HEK293 (cell line): ENCODE results near the gene CASP2.

Source experiments
- CTCF ChIA-PET: fragments of 350-600 bp; formaldehyde crosslinking; extraction: SDS; loops from one replicate; lab custom pipeline; 2021; ENCODE audit warnings: antibody characterized with exemption; lab: Yijun Ruan, JAX
- POLR2A ChIA-PET: fragments of 300-600 bp; formaldehyde crosslinking; extraction: SDS; loops from one replicate; lab custom pipeline; 2020; ENCODE audit warnings: antibody characterized with exemption, inconsistent platforms; lab: Yijun Ruan, JAX
- H3K27ac ChIP-seq: fragments of 200-500 bp; sonication (Bioruptor generic); 2 replicates; pipeline ENCODE4 v1.5.1; 2014; ENCODE audit warnings: low read depth, low read length, control low read depth, inconsistent platforms; ENCODE audit errors: extremely low read depth
- H3K36me3 ChIP-seq, 2 experiments: fragments of 200-500 bp in 1 of 2; sonication (Bioruptor generic) in 1 of 2; 1 replicate in 1 of 2; 2 replicates in 1 of 2; pipeline ENCODE4 v1.5.1; 2014 to 2017; ENCODE audit warnings: inconsistent platforms in 2 of 2, low read length in 2 of 2; ENCODE audit not compliant: control insufficient read depth in 2 of 2, insufficient read depth in 1 of 2
- H3K4me1 ChIP-seq: fragments of 200-500 bp; sonication (Bioruptor generic); 2 replicates; pipeline ENCODE4 v1.5.1; 2014; ENCODE audit warnings: mild to moderate bottlenecking, low read length, inconsistent platforms; ENCODE audit not compliant: control insufficient read depth, insufficient read depth
- H3K4me3 ChIP-seq: 2 replicates; pipeline ENCODE4 v1.5.1; 2011; ENCODE audit warnings: low read depth, mild to moderate bottlenecking, control low read depth, low read length, moderate library complexity
- H3K9me3 ChIP-seq: fragments of 200-500 bp; sonication (Bioruptor generic); 2 replicates; pipeline ENCODE4 v1.5.1; 2014; ENCODE audit warnings: low read depth, low read length, inconsistent platforms; ENCODE audit not compliant: control insufficient read depth, insufficient read depth
- GLI4 ChIP-seq: fragments of 450-650 bp; formaldehyde crosslinking; IDR thresholded peaks from 2 replicates; pipeline ENCODE4 v1.5.1; 2016; ENCODE audit warnings: missing biosample characterization, missing genetic modification characterization
- HOXA7 ChIP-seq: sonication (generic); formaldehyde crosslinking; IDR thresholded peaks from 2 replicates; pipeline ENCODE4 v1.8.1; 2022; ENCODE audit warnings: missing genetic modification reagents, borderline replicate concordance
- OSR2 ChIP-seq: fragments of 450-650 bp; formaldehyde crosslinking; IDR thresholded peaks from 2 replicates; pipeline ENCODE4 v1.5.1; 2016; ENCODE audit warnings: missing biosample characterization, missing genetic modification characterization
- OVOL3 ChIP-seq: fragments of 450-650 bp; formaldehyde crosslinking; IDR thresholded peaks from 2 replicates; pipeline ENCODE4 v1.5.1; 2016; ENCODE audit warnings: missing biosample characterization, missing genetic modification characterization
- SCRT1 ChIP-seq: fragments of 450-650 bp; formaldehyde crosslinking; IDR thresholded peaks from 2 replicates; pipeline ENCODE4 v1.5.1; 2016; ENCODE audit warnings: missing biosample characterization, missing genetic modification characterization, borderline replicate concordance
- SETDB1 ChIP-seq: IDR thresholded peaks from one replicate; pipeline ENCODE4 v1.6.1; 2017; ENCODE audit warnings: mild to moderate bottlenecking, low read length, moderate library complexity, mixed read lengths; ENCODE audit not compliant: insufficient read length
- SP3 ChIP-seq: fragments of 450-650 bp; formaldehyde crosslinking; IDR thresholded peaks from 2 replicates; pipeline ENCODE4 v1.5.1; 2016; ENCODE audit warnings: missing biosample characterization, missing genetic modification characterization
- TRIM28 ChIP-seq: IDR thresholded peaks from 2 replicates; pipeline ENCODE4 v1.6.1; 2011; ENCODE audit warnings: low read length, control low read depth, borderline replicate concordance
- WT1 ChIP-seq: fragments of 450-650 bp; formaldehyde crosslinking; IDR thresholded peaks from 2 replicates; pipeline ENCODE4 v1.5.1; 2016; ENCODE audit warnings: missing biosample characterization, missing genetic modification characterization
- ZBTB7A ChIP-seq: fragments of 450-650 bp; formaldehyde crosslinking; IDR thresholded peaks from 2 replicates; pipeline ENCODE4 v1.5.1; 2016; ENCODE audit warnings: low read depth, missing biosample characterization, missing genetic modification characterization
- ZEB2 ChIP-seq: fragments of 450-650 bp; formaldehyde crosslinking; IDR thresholded peaks from 2 replicates; pipeline ENCODE4 v1.5.1; 2016; ENCODE audit warnings: missing biosample characterization, missing genetic modification characterization
- ZNF114 ChIP-seq: fragments of 450-650 bp; formaldehyde crosslinking; IDR thresholded peaks from 2 replicates; pipeline ENCODE4 v1.5.0; 2017; ENCODE audit warnings: missing biosample characterization, missing genetic modification characterization
- ZNF366 ChIP-seq: fragments of 450-650 bp; formaldehyde crosslinking; conservative IDR thresholded peaks from 2 replicates; pipeline ENCODE4 v1.5.1; 2016; ENCODE audit warnings: missing biosample characterization, missing genetic modification characterization
- ZNF391 ChIP-seq: fragments of 450-650 bp; formaldehyde crosslinking; IDR thresholded peaks from 2 replicates; pipeline ENCODE4 v1.5.1; 2016; ENCODE audit warnings: low read depth, missing biosample characterization, missing genetic modification characterization, borderline replicate concordance
- ZNF426 ChIP-seq: fragments of 450-650 bp; formaldehyde crosslinking; IDR thresholded peaks from 2 replicates; pipeline ENCODE4 v1.5.1; 2017; ENCODE audit warnings: missing biosample characterization, missing genetic modification characterization, mild to moderate bottlenecking, inconsistent platforms, moderate library complexity
- ZNF48 ChIP-seq: fragments of 450-650 bp; formaldehyde crosslinking; IDR thresholded peaks from 2 replicates; pipeline ENCODE4 v1.5.1; 2016; ENCODE audit warnings: missing biosample characterization, missing genetic modification characterization
- ZNF501 ChIP-seq: fragments of 450-650 bp; formaldehyde crosslinking; IDR thresholded peaks from 2 replicates; pipeline ENCODE4 v1.5.1; 2016; ENCODE audit warnings: missing biosample characterization, missing genetic modification characterization
- ZNF555 ChIP-seq: fragments of 450-650 bp; formaldehyde crosslinking; conservative IDR thresholded peaks from 2 replicates; pipeline ENCODE4 v1.5.1; 2017; ENCODE audit warnings: missing biosample characterization, mild to moderate bottlenecking, missing genetic modification characterization, inconsistent platforms
- ZNF621 ChIP-seq: fragments of 450-650 bp; formaldehyde crosslinking; IDR thresholded peaks from 2 replicates; pipeline ENCODE4 v1.5.1; 2017; ENCODE audit warnings: missing biosample characterization, missing genetic modification characterization
- ZNF654 ChIP-seq: fragments of 450-650 bp; formaldehyde crosslinking; IDR thresholded peaks from 2 replicates; pipeline ENCODE4 v1.5.1; 2016; ENCODE audit warnings: low read depth, missing biosample characterization, missing genetic modification characterization
- ZNF660 ChIP-seq: fragments of 450-650 bp; IDR thresholded peaks from 2 replicates; pipeline ENCODE4 v1.5.1; 2018; ENCODE audit warnings: missing biosample characterization, mild to moderate bottlenecking, missing genetic modification characterization
- TF ChIP-seq, protein P1 (sequence below): fragments of 450-650 bp; formaldehyde crosslinking; IDR thresholded peaks from 2 replicates; pipeline ENCODE4 v1.5.1; 2016; ENCODE audit warnings: missing biosample characterization, missing genetic modification characterization
- TF ChIP-seq, protein P2 (sequence below): sonication (generic); formaldehyde crosslinking; IDR thresholded peaks from 2 replicates; pipeline ENCODE4 v1.8.1; 2022; ENCODE audit warnings: mild to moderate bottlenecking, moderate library complexity, missing genetic modification reagents
- TF ChIP-seq, protein P3 (sequence below): fragments of 450-650 bp; formaldehyde crosslinking; IDR thresholded peaks from 2 replicates; pipeline ENCODE4 v1.5.1; 2016; ENCODE audit warnings: missing biosample characterization, missing genetic modification characterization
- TF ChIP-seq, protein P4 (sequence below): fragments of 450-650 bp; formaldehyde crosslinking; IDR thresholded peaks from 2 replicates; pipeline ENCODE4 v1.5.1; 2016; ENCODE audit warnings: missing biosample characterization, missing genetic modification characterization, low read depth

CASP2 gene

GRCh38 chr7:143296686-143297085 lies 8.5 kb downstream of the CASP2 start:
- Histone ChIP-seq H3K36me3 (peaks cover 32 to 96% of the 10 kb centered on the region in 2 experiments), H3K4me3 (no peak overlapping the region), H3K9me3 (no peaks in the 10 kb centered on the region), H3K27ac (no peak overlapping the region), H3K4me1 (no peaks in the 10 kb centered on the region)
- ChIA-PET CTCF (interaction anchor here (0.5 to 4.3 kb wide), 4 partner anchors 8 to 762 kb away, joined by 3 to 32 read pairs (median 4); no protein-coding TSS in a partner anchor), POLR2A (interaction anchor here (0.6 kb wide), 1 partner anchor 14 kb away, joined by 3 read pairs; no protein-coding TSS in a partner anchor)
- TF ChIP-seq ZEB2 (tag by site-specific recombination) (no peak), TRIM28 (no peak), HOXA7 (CRISPR knock-in tag) (no peak), WT1 (no peak), SETDB1 (no peak), SCRT1 (tag by site-specific recombination) (no peak), ZNF501 (tag by site-specific recombination) (no peak), ZNF366 (tag by site-specific recombination) (no peak), ZNF391 (tag by site-specific recombination) (no peak), OSR2 (no peak), GLI4 (no peak), SP3 (tag by site-specific recombination) (no peak), ZNF621 (tag by site-specific recombination) (no peak)
- TF ChIP-seq, protein P1, sequence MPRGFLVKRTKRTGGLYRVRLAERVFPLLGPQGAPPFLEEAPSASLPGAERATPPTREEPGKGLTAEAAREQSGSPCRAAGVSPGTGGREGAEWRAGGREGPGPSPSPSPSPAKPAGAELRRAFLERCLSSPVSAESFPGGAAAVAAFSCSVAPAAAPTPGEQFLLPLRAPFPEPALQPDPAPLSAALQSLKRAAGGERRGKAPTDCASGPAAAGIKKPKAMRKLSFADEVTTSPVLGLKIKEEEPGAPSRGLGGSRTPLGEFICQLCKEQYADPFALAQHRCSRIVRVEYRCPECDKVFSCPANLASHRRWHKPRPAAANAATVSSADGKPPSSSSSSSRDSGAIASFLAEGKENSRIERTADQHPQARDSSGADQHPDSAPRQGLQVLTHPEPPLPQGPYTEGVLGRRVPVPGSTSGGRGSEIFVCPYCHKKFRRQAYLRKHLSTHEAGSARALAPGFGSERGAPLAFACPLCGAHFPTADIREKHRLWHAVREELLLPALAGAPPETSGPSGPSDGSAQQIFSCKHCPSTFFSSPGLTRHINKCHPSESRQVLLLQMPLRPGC (tag by site-specific recombination), result no peak

DNA sequence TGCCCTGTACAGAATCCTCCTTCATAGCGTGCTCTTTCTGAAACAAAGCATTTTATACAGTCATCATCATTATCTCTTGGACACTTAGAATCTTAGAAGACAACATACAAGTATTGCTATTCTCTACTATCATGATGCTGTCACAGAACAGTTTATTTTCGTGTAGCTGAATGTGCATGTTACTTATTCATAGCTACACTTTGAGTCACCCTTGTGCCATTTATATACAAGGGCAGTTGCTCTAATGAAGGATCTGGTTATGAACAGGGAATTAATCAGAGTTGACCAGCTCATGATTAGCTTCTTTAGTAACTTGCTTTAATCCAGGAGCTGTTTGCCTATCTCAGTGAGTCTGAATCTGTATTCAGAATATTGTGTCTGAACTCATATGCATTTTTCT lies 11.2 kb downstream of the CASP2 start:
- Histone ChIP-seq H3K4me3 (no peak overlapping the region), H3K27ac (no peak overlapping the region), H3K36me3 (peaks cover 25 to 94% of the 10 kb centered on the region in 2 experiments), H3K4me1 (no peaks in the 10 kb centered on the region), H3K9me3 (no peaks in the 10 kb centered on the region)
- TF ChIP-seq ZNF426 (no peak), ZNF555 (tag by site-specific recombination) (no peak), ZNF654 (tag by site-specific recombination) (no peak), ZNF114 (tag by site-specific recombination) (no peak), ZNF48 (no peak), OVOL3 (tag by site-specific recombination) (no peak), ZBTB7A (tag by site-specific recombination) (no peak), ZNF660 (tag by site-specific recombination) (no peak)
- TF ChIP-seq, protein P2, sequence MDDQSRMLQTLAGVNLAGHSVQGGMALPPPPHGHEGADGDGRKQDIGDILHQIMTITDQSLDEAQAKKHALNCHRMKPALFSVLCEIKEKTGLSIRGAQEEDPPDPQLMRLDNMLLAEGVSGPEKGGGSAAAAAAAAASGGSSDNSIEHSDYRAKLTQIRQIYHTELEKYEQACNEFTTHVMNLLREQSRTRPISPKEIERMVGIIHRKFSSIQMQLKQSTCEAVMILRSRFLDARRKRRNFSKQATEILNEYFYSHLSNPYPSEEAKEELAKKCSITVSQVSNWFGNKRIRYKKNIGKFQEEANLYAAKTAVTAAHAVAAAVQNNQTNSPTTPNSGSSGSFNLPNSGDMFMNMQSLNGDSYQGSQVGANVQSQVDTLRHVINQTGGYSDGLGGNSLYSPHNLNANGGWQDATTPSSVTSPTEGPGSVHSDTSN, result no peak
- TF ChIP-seq, protein P3, sequence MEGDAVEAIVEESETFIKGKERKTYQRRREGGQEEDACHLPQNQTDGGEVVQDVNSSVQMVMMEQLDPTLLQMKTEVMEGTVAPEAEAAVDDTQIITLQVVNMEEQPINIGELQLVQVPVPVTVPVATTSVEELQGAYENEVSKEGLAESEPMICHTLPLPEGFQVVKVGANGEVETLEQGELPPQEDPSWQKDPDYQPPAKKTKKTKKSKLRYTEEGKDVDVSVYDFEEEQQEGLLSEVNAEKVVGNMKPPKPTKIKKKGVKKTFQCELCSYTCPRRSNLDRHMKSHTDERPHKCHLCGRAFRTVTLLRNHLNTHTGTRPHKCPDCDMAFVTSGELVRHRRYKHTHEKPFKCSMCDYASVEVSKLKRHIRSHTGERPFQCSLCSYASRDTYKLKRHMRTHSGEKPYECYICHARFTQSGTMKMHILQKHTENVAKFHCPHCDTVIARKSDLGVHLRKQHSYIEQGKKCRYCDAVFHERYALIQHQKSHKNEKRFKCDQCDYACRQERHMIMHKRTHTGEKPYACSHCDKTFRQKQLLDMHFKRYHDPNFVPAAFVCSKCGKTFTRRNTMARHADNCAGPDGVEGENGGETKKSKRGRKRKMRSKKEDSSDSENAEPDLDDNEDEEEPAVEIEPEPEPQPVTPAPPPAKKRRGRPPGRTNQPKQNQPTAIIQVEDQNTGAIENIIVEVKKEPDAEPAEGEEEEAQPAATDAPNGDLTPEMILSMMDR (tag by site-specific recombination), result no peak
- TF ChIP-seq, protein P1 (tag by site-specific recombination), result no peak
- TF ChIP-seq, protein P4, sequence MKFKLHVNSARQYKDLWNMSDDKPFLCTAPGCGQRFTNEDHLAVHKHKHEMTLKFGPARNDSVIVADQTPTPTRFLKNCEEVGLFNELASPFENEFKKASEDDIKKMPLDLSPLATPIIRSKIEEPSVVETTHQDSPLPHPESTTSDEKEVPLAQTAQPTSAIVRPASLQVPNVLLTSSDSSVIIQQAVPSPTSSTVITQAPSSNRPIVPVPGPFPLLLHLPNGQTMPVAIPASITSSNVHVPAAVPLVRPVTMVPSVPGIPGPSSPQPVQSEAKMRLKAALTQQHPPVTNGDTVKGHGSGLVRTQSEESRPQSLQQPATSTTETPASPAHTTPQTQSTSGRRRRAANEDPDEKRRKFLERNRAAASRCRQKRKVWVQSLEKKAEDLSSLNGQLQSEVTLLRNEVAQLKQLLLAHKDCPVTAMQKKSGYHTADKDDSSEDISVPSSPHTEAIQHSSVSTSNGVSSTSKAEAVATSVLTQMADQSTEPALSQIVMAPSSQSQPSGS (tag by site-specific recombination), result no peak
- CTCF ChIA-PET, result interaction anchor here (0.6 to 3.3 kb wide), 34 partner anchors 10 to 331 kb away, joined by 3 to 49 read pairs (median 4); partner anchors contain the start of genes CASP2, CLCN1 and GSTK1
- POLR2A ChIA-PET, result interaction anchor here (0.6 to 1.2 kb wide), 4 partner anchors 9 to 81 kb away, joined by 3 to 10 read pairs (median 4); partner anchors contain the start of gene CASP2
